ENCODE measurements around the gene YPEL2.

YPEL2 gene

GRCh38 chr17:59439262-59439661 is 107.8 kb downstream of the YPEL2 start:
- no peak for DNase-seq

GRCh38 chr17:59439741-59440211 is 108.3 kb downstream of the YPEL2 start:
- DNase-seq: no peak

- DNase-seq: peak; percentile 85
Measured at GRCh38 chr17:59440757-59441463, 109.5 kb downstream of the YPEL2 start.

- no peak for DNase-seq
Measured at GRCh38 chr17:59441464-59442096, 110.1 kb downstream of the YPEL2 start.

GRCh38 chr17:59443106-59443505 is 111.7 kb downstream of the YPEL2 start:
- DNase-seq: no peak
